Measurements from ENCODE around the gene SCEL.
"Not testable (repeated sequence)": the region's sequence is repeated elsewhere in the genome, so short reads cannot be mapped to it uniquely, and the experiment has no call there.

The SCEL gene

DNA sequence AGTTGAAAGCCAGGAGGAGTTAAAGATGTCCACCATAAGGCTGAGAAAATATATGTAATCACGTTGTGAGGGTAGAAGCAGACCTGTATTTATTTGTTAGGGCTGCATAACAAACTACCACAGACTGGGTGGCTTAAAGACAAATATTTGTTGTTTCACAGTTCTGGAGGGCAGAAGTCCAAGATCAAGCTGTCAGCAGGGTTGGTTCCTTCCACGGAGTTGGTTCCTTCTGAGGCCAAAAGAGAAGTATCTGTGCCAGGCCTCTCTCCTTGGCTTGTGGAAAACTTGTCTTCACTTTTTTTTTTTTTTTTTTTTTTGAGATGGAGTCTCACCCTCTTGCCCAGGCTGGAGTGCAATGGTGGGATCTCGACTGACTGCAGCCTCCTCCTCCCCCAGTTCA is 88.3 kb downstream of the SCEL start:
- no peak for TF ChIP-seq FOXA1 (IDR thresholded peaks at IDR 0.05)
- DNase-seq (ENCODE audit: extremely low spot score), result no peak
- ChIA-PET POLR2A (no interaction called here), CTCF (no interaction called here)

DNA sequence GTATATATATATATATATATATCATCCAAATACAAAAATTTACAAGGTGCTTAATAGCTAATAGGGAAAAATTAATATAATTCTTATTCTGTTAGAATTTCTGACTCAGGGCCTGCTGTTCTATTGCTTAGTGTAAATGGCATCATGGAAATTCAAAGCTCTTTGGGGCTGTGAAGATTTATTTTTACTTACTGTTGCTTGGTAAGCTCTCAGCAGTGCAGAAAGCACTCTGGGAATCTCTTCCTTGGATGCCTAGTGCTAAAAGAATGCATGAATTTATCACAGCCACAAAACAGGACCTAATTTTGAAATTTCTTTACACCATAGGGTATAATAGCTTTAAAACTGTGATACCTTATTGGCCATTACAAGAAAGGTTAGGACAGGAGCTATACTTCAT is 92.7 kb downstream of the SCEL start:
- no peak for DNase-seq (ENCODE audit: extremely low spot score)
- no peak for TF ChIP-seq TARDBP (IDR thresholded peaks at IDR 0.05)
- POLR2A ChIA-PET, result no interaction called here
- CTCF ChIA-PET, result interaction anchor here (1.4 kb wide), 1 partner anchor 124 kb away, joined by 3 read pairs; no protein-coding TSS in a partner anchor

DNA sequence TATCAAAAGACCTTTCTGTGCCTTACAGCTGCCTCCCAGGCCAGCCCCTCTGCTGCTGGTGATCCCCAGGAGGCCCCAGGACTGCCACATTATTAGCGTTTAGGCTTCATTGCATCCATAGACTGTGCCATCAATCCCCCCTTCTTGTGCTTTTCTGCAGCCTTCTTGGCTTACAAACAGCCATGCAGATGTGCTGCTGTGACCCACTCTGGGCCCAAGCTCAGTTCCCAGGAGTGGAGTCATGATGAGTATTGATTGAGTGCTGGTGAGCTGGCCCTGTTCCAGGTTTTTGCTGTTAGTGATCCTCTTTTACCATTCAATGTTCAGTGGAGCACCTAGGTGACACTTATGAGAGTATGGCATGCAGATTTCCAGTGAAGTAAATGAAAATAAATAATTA is 102.1 kb downstream of the SCEL start:
- ChIA-PET CTCF (no interaction called here), POLR2A (no interaction called here)

DNA sequence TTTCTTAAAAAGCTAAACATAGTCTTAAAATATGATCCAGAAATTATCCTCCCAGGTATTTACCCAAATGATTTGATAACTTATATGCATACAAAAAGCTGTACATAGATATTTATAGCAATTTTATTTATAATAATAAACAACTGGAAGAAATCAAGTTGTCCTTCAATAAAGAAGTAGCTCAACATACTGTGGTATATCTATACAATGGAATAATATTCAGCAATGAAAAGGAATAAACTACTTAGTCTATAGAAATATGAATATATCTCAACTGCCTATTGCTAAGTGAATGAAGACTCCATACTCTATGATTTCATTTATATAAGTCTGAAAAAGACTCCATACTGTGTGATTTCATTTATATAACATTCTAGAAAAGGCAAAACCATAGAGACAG is 114.9 kb downstream of the SCEL start:
- TF ChIP-seq, protein P1, sequence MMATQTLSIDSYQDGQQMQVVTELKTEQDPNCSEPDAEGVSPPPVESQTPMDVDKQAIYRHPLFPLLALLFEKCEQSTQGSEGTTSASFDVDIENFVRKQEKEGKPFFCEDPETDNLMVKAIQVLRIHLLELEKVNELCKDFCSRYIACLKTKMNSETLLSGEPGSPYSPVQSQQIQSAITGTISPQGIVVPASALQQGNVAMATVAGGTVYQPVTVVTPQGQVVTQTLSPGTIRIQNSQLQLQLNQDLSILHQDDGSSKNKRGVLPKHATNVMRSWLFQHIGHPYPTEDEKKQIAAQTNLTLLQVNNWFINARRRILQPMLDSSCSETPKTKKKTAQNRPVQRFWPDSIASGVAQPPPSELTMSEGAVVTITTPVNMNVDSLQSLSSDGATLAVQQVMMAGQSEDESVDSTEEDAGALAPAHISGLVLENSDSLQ (IDR thresholded peaks at IDR 0.05), result no peak
- TF ChIP-seq LEF1 (IDR thresholded peaks at IDR 0.05; ENCODE audit: borderline replicate concordance) (no peak), L3MBTL2 (conservative IDR thresholded peaks at IDR 0.05) (no peak), HDGF (IDR thresholded peaks at IDR 0.05; ENCODE audit: borderline replicate concordance) (no peak), ZNF384 (IDR thresholded peaks at IDR 0.05) (no peak), ARNT (IDR thresholded peaks at IDR 0.05) (no peak), NFRKB (IDR thresholded peaks at IDR 0.05) (no peak)
- ChIA-PET CTCF (no interaction called here), POLR2A (no interaction called here)
- no peak for DNase-seq (ENCODE audit: extremely low spot score)

More for the DNA sequence above, 102.1 kb downstream of the SCEL start:
- DNase-seq (ENCODE audit: extremely low spot score), result no peak
- TF ChIP-seq TARDBP (IDR thresholded peaks at IDR 0.05), result no peak
- TF ChIP-seq LEF1 (IDR thresholded peaks at IDR 0.05; ENCODE audit: borderline replicate concordance), result no peak
- TF ChIP-seq, protein P1 (IDR thresholded peaks at IDR 0.05), result no peak
- no peak for TF ChIP-seq FOXM1 (IDR thresholded peaks at IDR 0.05; ENCODE audit: borderline replicate concordance)
- no peak for TF ChIP-seq SUZ12 (IDR thresholded peaks at IDR 0.05)
- TF ChIP-seq FOXA1 (IDR thresholded peaks at IDR 0.05), result no peak

DNA sequence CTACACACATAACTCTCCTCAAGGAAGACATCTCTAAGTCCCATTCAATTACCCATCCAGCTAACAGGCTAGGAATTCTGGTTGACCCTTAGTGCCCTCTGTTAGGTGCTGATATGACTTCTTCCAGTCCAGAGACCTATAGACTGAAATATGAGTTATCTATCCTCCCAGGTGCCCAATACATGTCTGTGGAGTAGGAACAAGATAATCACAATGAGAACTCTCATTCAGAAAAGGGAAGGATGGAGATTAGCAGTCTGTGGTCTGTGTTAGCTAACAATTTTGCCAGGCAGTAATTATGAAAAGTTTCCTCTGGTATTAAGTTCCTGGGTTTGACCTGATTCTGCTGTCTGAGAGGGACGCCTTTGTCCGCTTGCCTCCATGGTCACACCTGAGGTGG is 117.8 kb downstream of the SCEL start:
- POLR2A ChIA-PET, result no interaction called here
- TF ChIP-seq NFRKB (IDR thresholded peaks at IDR 0.05), result no peak
- TF ChIP-seq SP1 (IDR thresholded peaks at IDR 0.05), result no peak
- CTCF ChIA-PET, result no interaction called here
- DNase-seq (ENCODE audit: extremely low spot score), result no peak

DNA sequence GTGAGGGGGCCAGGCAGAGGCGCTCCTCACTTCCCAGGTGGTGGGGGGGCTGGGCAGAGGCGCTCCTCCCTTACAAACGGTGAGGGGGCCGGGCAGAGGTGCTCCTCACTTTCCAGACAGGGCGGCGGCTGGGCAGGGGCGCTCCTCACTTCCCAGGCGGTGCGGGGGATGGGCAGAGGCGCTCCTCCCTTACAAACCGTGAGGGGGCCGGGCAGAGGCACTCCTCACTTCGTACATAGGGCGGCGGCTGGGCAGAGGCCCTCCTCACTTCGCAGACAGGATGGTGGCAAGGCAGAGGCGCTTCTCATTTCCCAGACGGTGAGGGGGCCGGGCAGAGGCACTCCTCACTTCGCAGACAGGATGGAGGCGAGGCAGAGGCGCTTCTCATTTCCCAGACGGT is 124.5 kb downstream of the SCEL start:
- POLR2A ChIA-PET; CTCF ChIA-PET; DNase-seq (ENCODE audit: extremely low spot score): not testable (repeated sequence)

DNA sequence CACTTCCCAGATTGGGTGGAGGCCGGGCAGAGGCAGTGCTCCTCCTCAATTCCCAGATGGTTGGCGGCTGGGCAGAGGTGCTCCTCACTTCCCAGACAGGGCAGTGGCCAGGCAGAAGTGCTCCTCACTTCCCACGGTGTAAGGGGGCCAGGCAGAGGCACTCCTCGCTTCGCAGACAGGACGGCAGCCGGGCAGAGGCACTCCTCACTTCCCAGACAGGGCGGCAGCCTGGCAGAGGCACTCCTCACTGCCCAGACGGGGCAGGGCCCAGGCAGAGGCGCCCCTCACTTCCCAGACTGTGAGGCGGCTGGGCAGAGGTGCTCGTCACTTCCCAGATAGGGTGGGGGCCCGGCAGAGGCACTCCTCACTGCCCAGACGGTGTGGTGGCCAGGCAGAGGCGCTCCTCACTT is 125.3 kb downstream of the SCEL start:
- TF ChIP-seq ZNF384 (IDR thresholded peaks at IDR 0.05) (no peak), SP1 (IDR thresholded peaks at IDR 0.05) (no peak), FOXK2 (IDR thresholded peaks at IDR 0.05) (no peak), FOXA1 (IDR thresholded peaks at IDR 0.05) (no peak), HDGF (IDR thresholded peaks at IDR 0.05; ENCODE audit: borderline replicate concordance) (no peak), L3MBTL2 (conservative IDR thresholded peaks at IDR 0.05) (no peak), LEF1 (IDR thresholded peaks at IDR 0.05; ENCODE audit: borderline replicate concordance) (no peak), NFRKB (IDR thresholded peaks at IDR 0.05) (no peak), ELF4 (IDR thresholded peaks at IDR 0.05) (no peak), CTBP1 (IDR thresholded peaks at IDR 0.05; ENCODE audit: borderline replicate concordance) (no peak), SUZ12 (IDR thresholded peaks at IDR 0.05) (no peak), ARNT (IDR thresholded peaks at IDR 0.05) (no peak), BHLHE40 (IDR thresholded peaks at IDR 0.05; ENCODE audit: borderline replicate concordance) (no peak), FOXM1 (IDR thresholded peaks at IDR 0.05; ENCODE audit: borderline replicate concordance) (no peak), TARDBP (IDR thresholded peaks at IDR 0.05) (no peak)
- TF ChIP-seq, protein P1 (IDR thresholded peaks at IDR 0.05), result no peak
- ChIA-PET CTCF (no interaction called here), POLR2A (no interaction called here)
- DNase-seq (ENCODE audit: extremely low spot score), result no peak

DNA sequence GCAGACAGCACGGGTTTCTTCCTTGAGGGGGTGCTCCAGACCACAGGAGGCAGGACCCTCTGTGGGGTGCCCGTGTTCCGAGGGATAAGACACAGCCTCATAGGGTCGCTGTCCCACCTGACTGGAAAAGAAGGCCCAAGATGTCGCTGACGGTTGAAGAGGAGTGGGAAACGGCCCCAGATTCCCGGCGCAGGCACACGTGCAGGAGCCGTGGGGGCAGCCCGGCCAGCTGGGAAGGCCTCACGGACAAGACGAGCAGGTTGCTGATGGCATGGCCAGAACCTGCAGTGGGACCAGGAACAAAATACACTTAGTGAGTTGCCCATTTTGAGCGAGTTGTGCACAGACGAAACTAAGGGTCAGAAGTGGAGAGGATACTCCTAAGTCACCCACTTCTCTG is 126.8 kb downstream of the SCEL start:
- CTCF ChIA-PET; POLR2A ChIA-PET; DNase-seq (ENCODE audit: extremely low spot score): not testable (repeated sequence)

DNA sequence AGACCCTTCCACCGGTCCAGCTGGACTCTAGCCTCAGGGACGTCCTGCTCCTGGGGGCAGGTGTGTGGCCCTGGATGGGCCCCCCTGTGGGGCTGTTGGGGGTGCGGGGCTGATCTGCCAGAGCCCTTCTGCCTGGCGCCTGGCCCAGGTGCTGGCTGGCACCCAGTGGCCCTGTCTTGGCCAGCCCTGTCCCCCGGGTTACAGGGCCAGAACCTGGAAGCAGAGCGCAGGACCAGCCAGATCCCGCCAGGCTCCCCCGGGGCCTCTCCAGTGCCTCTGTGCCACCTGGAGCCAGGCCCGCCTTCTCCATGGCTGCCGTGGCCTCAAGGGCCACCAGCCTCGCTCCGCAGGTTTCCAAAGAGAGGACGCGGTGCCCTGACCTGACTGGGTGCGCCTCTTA is 127.3 kb downstream of the SCEL start:
- CTCF ChIA-PET; POLR2A ChIA-PET; DNase-seq (ENCODE audit: extremely low spot score): not testable (repeated sequence)
